K562 (cell line): ENCODE results near the gene CELA1. TPM values are rescaled to one million over a fixed set of nuclear protein-coding genes. Genes with fewer than 3 reads are reported as not detected.

Experiments used
- ASH1L ChIP-seq: fragments of 450-650 bp; IDR thresholded peaks from 2 replicates; pipeline ENCODE4 v1.6.1; 2018; ENCODE audit warnings: borderline replicate concordance, mild to moderate bottlenecking, low read depth; ENCODE audit not compliant: partially characterized antibody
- CTCF ChIP-seq, 3 experiments: IDR thresholded peaks in 2 of 3; conservative IDR thresholded peaks in 1 of 3; 2 replicates each; pipeline ENCODE4 v1.5.1; 2011 to 2012; ENCODE audit warnings: low read length in 3 of 3, mild to moderate bottlenecking in 3 of 3, control low read depth in 2 of 3, improper control_type of control experiment in 1 of 3, inconsistent platforms in 1 of 3, low read depth in 1 of 3, mixed read lengths in 1 of 3, moderate library complexity in 1 of 3; ENCODE audit not compliant: insufficient read depth in 2 of 3
- DEAF1 ChIP-seq: fragments of 450-650 bp; formaldehyde crosslinking; IDR thresholded peaks from 2 replicates; pipeline ENCODE4 v1.4.0; 2020; ENCODE audit warnings: mild to moderate bottlenecking, moderate library complexity
- ESRRA ChIP-seq: fragments of 450-650 bp; IDR thresholded peaks from 2 replicates; pipeline ENCODE4 v1.6.1; 2014; ENCODE audit warnings: low read depth, mild to moderate bottlenecking, moderate library complexity, borderline replicate concordance
- EWSR1 ChIP-seq: fragments of 450-650 bp; IDR thresholded peaks from 2 replicates; pipeline ENCODE4 v1.6.1; 2018; ENCODE audit warnings: borderline replicate concordance, mild to moderate bottlenecking, low read depth, moderate library complexity; ENCODE audit not compliant: partially characterized antibody
- HMG20B ChIP-seq: fragments of 250-450 bp; sonication (Bioruptor Pico); IDR thresholded peaks from 2 replicates; pipeline ENCODE4 v1.5.0; 2021; ENCODE audit warnings: mild to moderate bottlenecking
- KLF1 ChIP-seq: fragments of 450-650 bp; IDR thresholded peaks from 2 replicates; pipeline ENCODE4 v1.6.1; 2016; ENCODE audit warnings: missing genetic modification characterization, missing compliant biosample characterization
- MEF2A ChIP-seq: IDR thresholded peaks from 2 replicates; pipeline ENCODE4 v1.6.1; 2011; ENCODE audit warnings: low read depth, mild to moderate bottlenecking, low read length, moderate library complexity; ENCODE audit not compliant: control insufficient read depth
- NCOR1 ChIP-seq: fragments of 450-650 bp; IDR thresholded peaks from 2 replicates; pipeline ENCODE4 v1.6.1; 2016; ENCODE audit warnings: mild to moderate bottlenecking, moderate library complexity
- NFIC ChIP-seq: fragments of 450-650 bp; IDR thresholded peaks from 2 replicates; pipeline ENCODE4 v1.6.1; 2017; ENCODE audit warnings: mild to moderate bottlenecking, inconsistent platforms
- NR1H2 ChIP-seq: sonication (generic); formaldehyde crosslinking; IDR thresholded peaks from 2 replicates; pipeline ENCODE4 v1.4.0; 2020; ENCODE audit warnings: mild to moderate bottlenecking, missing genetic modification reagents
- PHF8 ChIP-seq: fragments of 200-600 bp; sonication (generic); IDR thresholded peaks from 2 replicates; pipeline ENCODE4 v1.6.1; 2012; ENCODE audit warnings: mixed run types, mild to moderate bottlenecking, inconsistent platforms, low read length, moderate library complexity, borderline replicate concordance
- RCOR1 ChIP-seq, 2 experiments: IDR thresholded peaks; 2 replicates each; pipeline ENCODE4 v1.6.1; 2012; ENCODE audit warnings: low read depth in 2 of 2, low read length in 2 of 2, borderline replicate concordance in 1 of 2, improper control_type of control experiment in 1 of 2
- REST ChIP-seq, 2 experiments: fragments of 450-650 bp; formaldehyde crosslinking in 1 of 2; IDR thresholded peaks; 2 replicates each; pipeline versions ENCODE4 v1.4.0 to v1.6.1; 2014 to 2020; ENCODE audit warnings: mild to moderate bottlenecking in 2 of 2, borderline replicate concordance in 1 of 2, low read depth in 1 of 2
- RHOXF2B ChIP-seq: fragments of 250-450 bp; sonication (Bioruptor Pico); conservative IDR thresholded peaks from 2 replicates; pipeline ENCODE4 v1.5.1; 2021
- polyA plus RNA-seq, 8 experiments: library from polyadenylated mRNA; depleted of rRNA in 4 of 8; stranded (reverse) in 5 of 8; unstranded in 3 of 8; fragments of >200 nt; fragmentation: Nextera tagmentation in 2 of 8; fragmentation: Illumina TruSeq in 1 of 8; extraction: Ambion mirVana in 2 of 8; extraction: Trizol in 1 of 8; gene quantifications; 2 replicates each; pipeline versions ENCODE4 v1.2.1 to v1.2.3, GENCODE V29; 2011 to 2014; ENCODE audit warnings: inconsistent platforms in 1 of 8, missing spikeins in 1 of 8
- total RNA-seq, 7 experiments: library from RNA; depleted of rRNA in 6 of 7; stranded (reverse); fragments of >200 nt in 6 of 7; fragmentation: Illumina TruSeq in 2 of 7; extraction: Trizol in 2 of 7; gene quantifications; 2 replicates each; pipeline versions ENCODE4 v1.2.1 to v1.2.3, GENCODE V29; 2011 to 2021; ENCODE audit warnings: low replicate concordance in 1 of 7

Gene CELA1
- total and polyA plus RNA-seq, 9 of the 15 experiments (the other 6 are each of a cell fraction or from before 2014, with no cell fraction given): 0.06 to 0.27 (median 0.22) TPM; not detected in 6

- TF ChIP-seq CTCF (IDR thresholded peaks at IDR 0.05 in 2 of 3, conservative IDR thresholded peaks at IDR 0.05 in 1 of 3; ENCODE audit: insufficient read depth in 2 of 3, low read depth in 1 of 3, low read length in 3 of 3) (peak; percentile 89 to 93 (median 93)), RHOXF2B (CRISPR knock-in tag) (no peak), NCOR1 (no peak), KLF1 (no peak), HMG20B (no peak), EWSR1 (no peak), ESRRA (peak; percentile 17; the same call in 1 of the 2 replicates), ASH1L (no peak), DEAF1 (CRISPR knock-in tag) (peak; percentile 75), RCOR1 (IDR thresholded peaks at IDR 0.05; ENCODE audit: borderline replicate concordance in 1 of 2, low read depth in 2 of 2, low read length in 2 of 2) (peak in 1 of 2 experiments; percentile 22; a peak in 1 of 4 replicates), MEF2A (no peak), PHF8 (no peak), REST (IDR thresholded peaks at IDR 0.05; ENCODE audit: borderline replicate concordance) (peak; percentile 62; the same call in 1 of the 2 replicates), REST (CRISPR knock-in tag; IDR thresholded peaks at IDR 0.05; ENCODE audit: low read depth) (no peak), NFIC (no peak), NR1H2 (CRISPR knock-in tag) (no peak)
Measured at GRCh38 chr12:51351913-51352532, 5.5 kb upstream of the CELA1 start (continued).
